Muscle layer of colon (tissue), 2 donors: ENCODE data around the gene CD40.

ENCODE experiments used
- H3K27ac ChIP-seq: one replicate; pipeline ENCODE4 v1.7.0; 2013; ENCODE audit warnings: low read depth, mild to moderate bottlenecking, low read length, moderate library complexity
- H3K27me3 ChIP-seq, 2 donors: one replicate each; pipeline ENCODE4 v1.7.0; 2013; ENCODE audit warnings: low read length in 2 of 2, mild to moderate bottlenecking in 2 of 2; ENCODE audit not compliant: insufficient read depth in 2 of 2, control insufficient read depth in 1 of 2
- H3K36me3 ChIP-seq: one replicate; pipeline ENCODE4 v1.7.0; 2013; ENCODE audit warnings: mild to moderate bottlenecking, low read length; ENCODE audit not compliant: insufficient read depth
- H3K4me1 ChIP-seq: one replicate; pipeline ENCODE4 v1.7.0; 2013; ENCODE audit warnings: mild to moderate bottlenecking, low read length; ENCODE audit not compliant: insufficient read depth
- H3K4me3 ChIP-seq, 2 donors: one replicate each; pipeline ENCODE4 v1.7.0; 2013; ENCODE audit warnings: low read length in 2 of 2, low read depth in 1 of 2, mild to moderate bottlenecking in 1 of 2, moderate library complexity in 1 of 2
- H3K9ac ChIP-seq: one replicate; pipeline ENCODE4 v1.7.0; 2013; ENCODE audit warnings: low read length
- H3K9me3 ChIP-seq: one replicate; pipeline ENCODE4 v1.7.0; 2013; ENCODE audit warnings: mild to moderate bottlenecking, low read length
- donor health status: abdominal sarcoma.
- donor health status: Adenocarcinoma of cecum.

CD40 gene

GRCh38 chr20:46127396-46128010 lies 9.4 kb downstream of the CD40 start:
- no peak overlapping the region for H3K4me3 ChIP-seq
- no peak overlapping the region for H3K27ac ChIP-seq
- H3K4me1 ChIP-seq, result no peaks in the 10 kb centered on the region
- no peak overlapping the region for H3K9ac ChIP-seq
- peaks cover 14% of the 10 kb centered on the region for H3K36me3 ChIP-seq
- H3K27me3 ChIP-seq, result peaks cover 0 to 2% of the 10 kb centered on the region in 2 donors
- H3K9me3 ChIP-seq, result no peaks in the 10 kb centered on the region

DNA sequence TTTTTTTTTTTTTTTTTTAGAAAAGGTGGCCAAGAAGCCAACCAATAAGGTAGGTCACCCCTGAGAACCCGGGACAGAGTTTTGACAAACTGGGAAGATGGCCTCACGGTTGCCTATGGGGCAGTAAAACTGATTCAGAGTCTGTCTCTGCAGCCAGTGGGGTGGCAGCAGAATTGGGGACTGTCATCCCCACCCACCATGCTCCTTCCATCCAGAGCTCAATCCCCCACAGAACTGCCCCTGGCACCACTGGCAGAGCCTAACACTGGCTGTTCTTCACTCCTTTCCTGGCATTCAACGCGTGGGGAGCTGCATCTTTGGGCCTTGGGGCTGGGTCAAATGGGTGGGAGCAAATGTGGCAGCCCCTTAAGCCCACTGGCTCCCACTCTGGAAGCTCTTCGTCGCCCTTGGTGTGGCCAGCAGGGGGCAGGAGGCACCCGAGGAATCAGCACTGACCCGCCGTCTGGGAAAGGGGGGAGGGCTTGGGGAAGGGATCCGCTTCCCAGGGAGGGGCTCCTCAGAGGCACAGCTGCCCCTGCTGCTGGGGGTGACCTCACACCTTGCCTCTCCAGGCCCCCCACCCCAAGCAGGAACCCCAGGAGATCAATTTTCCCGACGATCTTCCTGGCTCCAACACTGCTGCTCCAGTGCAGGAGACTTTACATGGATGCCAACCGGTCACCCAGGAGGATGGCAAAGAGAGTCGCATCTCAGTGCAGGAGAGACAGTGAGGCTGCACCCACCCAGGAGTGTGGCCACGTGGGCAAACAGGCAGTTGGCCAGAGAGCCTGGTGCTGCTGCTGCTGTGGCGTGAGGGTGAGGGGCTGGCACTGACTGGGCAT lies 10.4 kb downstream of the CD40 start:
- H3K4me1 ChIP-seq, result no peaks in the 10 kb centered on the region
- peaks cover 0 to 10% of the 10 kb centered on the region in 2 donors for H3K27me3 ChIP-seq
- H3K9me3 ChIP-seq, result no peaks in the 10 kb centered on the region
- H3K9ac ChIP-seq, result no peak overlapping the region
- no peak overlapping the region for H3K27ac ChIP-seq
- H3K36me3 ChIP-seq, result peaks cover 14% of the 10 kb centered on the region
- H3K4me3 ChIP-seq, result no peak overlapping the region

DNA sequence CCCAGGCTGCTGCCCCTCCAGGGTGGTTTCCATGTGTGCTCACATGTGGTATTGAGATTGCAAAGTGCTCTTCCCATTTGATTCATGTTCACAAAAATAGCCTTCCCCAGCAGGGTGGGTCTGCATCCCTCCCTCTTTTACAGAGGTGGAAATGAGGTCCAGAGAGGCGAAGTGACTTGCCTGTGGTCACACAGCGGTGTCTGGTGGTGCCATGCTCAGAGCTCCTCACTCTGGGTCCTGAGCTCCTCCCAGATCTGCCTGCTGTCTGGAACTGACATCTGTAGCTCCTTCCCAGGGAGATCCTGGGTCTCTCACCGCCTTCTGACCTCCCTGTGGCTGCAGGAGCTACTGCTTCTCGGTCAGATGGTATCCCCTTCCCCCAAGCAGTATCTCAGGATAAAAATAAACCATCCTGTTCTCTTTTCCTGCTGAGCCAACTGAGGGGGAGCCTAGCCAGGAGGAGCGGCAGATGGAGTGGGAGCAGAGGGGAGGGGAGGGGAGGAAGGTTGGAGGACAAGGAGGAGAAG lies 11.9 kb downstream of the CD40 start:
- H3K36me3 ChIP-seq, result peaks cover 14% of the 10 kb centered on the region
- no peaks in the 10 kb centered on the region for H3K4me1 ChIP-seq
- peaks cover 6 to 10% of the 10 kb centered on the region in 2 donors for H3K27me3 ChIP-seq
- H3K9me3 ChIP-seq, result no peaks in the 10 kb centered on the region
- no peak overlapping the region for H3K27ac ChIP-seq
- H3K9ac ChIP-seq, result no peak overlapping the region
- H3K4me3 ChIP-seq, result no peak overlapping the region

- Histone ChIP-seq H3K4me3 (no peak overlapping the region), H3K4me1 (no peaks in the 10 kb centered on the region), H3K27ac (no peak overlapping the region), H3K36me3 (peaks cover 14% of the 10 kb centered on the region), H3K27me3 (peaks cover 8 to 10% of the 10 kb centered on the region in 2 donors), H3K9me3 (no peaks in the 10 kb centered on the region), H3K9ac (no peak overlapping the region)
Measured at GRCh38 chr20:46130534-46130933, 12.4 kb downstream of the CD40 start.

DNA sequence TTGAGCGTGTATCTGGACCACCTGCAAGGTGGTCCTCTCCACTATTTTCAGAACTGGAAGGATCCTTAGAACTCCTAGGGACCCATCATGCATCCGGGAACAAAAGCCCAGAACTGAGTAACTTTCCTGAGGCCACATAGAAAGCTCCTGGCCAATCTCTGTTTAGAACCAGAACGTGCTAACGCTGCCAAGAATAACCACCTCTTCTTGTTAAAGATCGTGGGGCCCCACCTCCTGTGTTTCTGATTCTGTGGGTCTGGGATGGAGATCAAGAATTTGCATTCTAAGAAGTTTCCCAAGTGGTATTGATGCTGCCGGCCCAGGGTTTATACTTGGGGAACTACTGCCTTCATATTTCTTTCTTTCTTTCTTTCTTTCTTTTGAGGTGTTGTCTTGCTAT lies 13.3 kb downstream of the CD40 start:
- Histone ChIP-seq H3K9me3 (no peaks in the 10 kb centered on the region), H3K4me1 (no peaks in the 10 kb centered on the region), H3K36me3 (peaks cover 9% of the 10 kb centered on the region), H3K9ac (no peak overlapping the region), H3K27me3 (peaks cover 10 to 17% of the 10 kb centered on the region in 2 donors), H3K4me3 (no peak overlapping the region), H3K27ac (no peak overlapping the region)

GRCh38 chr20:46132705-46133120 lies 14.6 kb downstream of the CD40 start:
- H3K9ac ChIP-seq, result no peak overlapping the region
- peaks cover under 1% of the 10 kb centered on the region for H3K36me3 ChIP-seq
- H3K27ac ChIP-seq, result no peak overlapping the region
- H3K4me3 ChIP-seq, result no peak overlapping the region
- H3K4me1 ChIP-seq, result no peaks in the 10 kb centered on the region
- no peaks in the 10 kb centered on the region for H3K9me3 ChIP-seq
- H3K27me3 ChIP-seq, result peaks cover 10 to 21% of the 10 kb centered on the region in 2 donors

GRCh38 chr20:46133886-46134654 lies 16.0 kb downstream of the CD40 start:
- no peaks in the 10 kb centered on the region for H3K9me3 ChIP-seq
- H3K9ac ChIP-seq, result no peak overlapping the region
- no peaks in the 10 kb centered on the region for H3K4me1 ChIP-seq
- peaks cover 10 to 35% of the 10 kb centered on the region in 2 donors for H3K27me3 ChIP-seq
- H3K27ac ChIP-seq, result no peak overlapping the region
- H3K4me3 ChIP-seq, result no peak overlapping the region
- H3K36me3 ChIP-seq, result no peaks in the 10 kb centered on the region

GRCh38 chr20:46134716-46135115 lies 16.6 kb downstream of the CD40 start:
- no peaks in the 10 kb centered on the region for H3K4me1 ChIP-seq
- peaks cover 10 to 41% of the 10 kb centered on the region in 2 donors for H3K27me3 ChIP-seq
- no peaks in the 10 kb centered on the region for H3K9me3 ChIP-seq
- no peak overlapping the region for H3K4me3 ChIP-seq
- H3K36me3 ChIP-seq, result no peaks in the 10 kb centered on the region
- no peak overlapping the region for H3K9ac ChIP-seq
- H3K27ac ChIP-seq, result no peak overlapping the region

DNA sequence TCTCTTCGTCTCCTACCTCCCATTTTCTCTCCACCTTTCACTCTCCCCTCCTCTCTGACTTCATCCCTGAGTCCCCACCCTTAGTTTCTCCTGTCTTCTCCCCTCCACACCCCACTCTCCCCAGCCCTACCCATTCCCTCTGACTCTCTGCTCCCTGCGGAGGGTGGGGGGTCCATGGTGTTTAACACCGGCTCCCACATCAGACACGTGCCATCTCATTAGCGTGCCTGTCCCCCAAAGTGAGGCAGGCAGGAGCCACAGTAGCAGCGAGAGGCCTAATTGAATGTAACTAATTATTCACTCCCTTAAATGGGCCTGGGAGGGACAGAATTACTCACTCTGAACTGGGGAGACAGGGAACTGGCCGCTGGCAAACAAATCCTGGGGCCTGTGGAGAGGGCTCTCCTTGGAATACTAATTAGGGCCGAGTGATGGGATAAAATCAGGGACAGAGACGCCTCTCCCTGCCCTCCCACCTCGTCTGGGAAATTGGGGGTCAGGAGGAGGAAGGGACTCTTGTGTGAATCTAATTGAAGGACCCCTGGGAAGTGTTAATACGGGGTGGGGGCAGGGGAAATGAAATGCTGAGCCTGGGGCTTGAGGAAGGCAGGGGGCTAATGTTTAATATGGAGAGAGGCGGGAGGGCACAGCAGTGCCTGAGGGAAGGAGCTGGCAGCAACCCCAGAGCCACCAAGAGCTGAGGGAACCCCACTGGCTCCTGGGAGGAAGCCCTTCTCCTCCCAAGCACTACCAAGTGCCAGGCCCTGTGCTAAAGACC lies 17.9 kb downstream of the CD40 start:
- Histone ChIP-seq H3K27me3 (peaks cover 16 to 49% of the 10 kb centered on the region in 2 donors), H3K27ac (no peak overlapping the region), H3K36me3 (no peaks in the 10 kb centered on the region), H3K9ac (no peak overlapping the region), H3K4me3 (no peak overlapping the region), H3K4me1 (no peaks in the 10 kb centered on the region), H3K9me3 (no peaks in the 10 kb centered on the region)

DNA sequence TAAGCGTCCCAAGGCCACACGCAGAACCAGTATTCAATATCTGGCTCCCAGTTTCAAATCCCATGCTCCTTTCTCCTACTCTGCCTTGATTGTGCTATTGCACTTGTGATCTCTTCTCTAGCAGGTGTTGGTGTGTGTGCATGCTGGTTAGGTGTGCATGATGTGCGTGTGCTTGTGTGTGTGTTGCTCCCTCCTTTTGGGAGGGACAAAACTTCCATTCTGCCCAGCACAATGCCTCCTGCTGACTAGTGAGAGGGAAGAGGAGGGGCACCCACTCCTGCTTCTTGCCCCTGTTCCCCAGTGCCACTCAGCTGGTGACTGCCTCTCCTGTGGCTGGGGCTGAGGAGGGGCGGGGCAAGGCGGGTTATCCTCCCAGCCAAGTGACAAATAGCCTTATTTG lies 19.7 kb downstream of the CD40 start:
- H3K36me3 ChIP-seq, result no peaks in the 10 kb centered on the region
- no peaks in the 10 kb centered on the region for H3K9me3 ChIP-seq
- no peaks in the 10 kb centered on the region for H3K4me1 ChIP-seq
- H3K4me3 ChIP-seq, result no peak overlapping the region
- H3K9ac ChIP-seq, result no peak overlapping the region
- no peak overlapping the region for H3K27ac ChIP-seq
- H3K27me3 ChIP-seq, result peaks cover 21 to 53% of the 10 kb centered on the region in 2 donors
